WTC11 (cell line): ENCODE data around the gene ACTN1. TPM values are rescaled to one million over a fixed set of nuclear protein-coding genes. Genes with fewer than 3 reads are reported as not detected.

ENCODE experiments used
- ATAC-seq: fragments of 200-7000 bp; cut with Tn5 transposase; 2 replicates; pipeline ENCODE4 v1.10.0; 2021; ENCODE audit warnings: mild to moderate bottlenecking, moderate library complexity
- CTCF ChIA-PET: fragments of 300-600 bp; sonication (Branson Sonifier 250); formaldehyde crosslinking; loops from one replicate; lab custom pipeline; 2021; ENCODE audit warnings: antibody characterized with exemption; lab: Charles Lee
- POLR2A ChIA-PET: fragments of 350-600 bp; sonication (Branson Sonifier 250); formaldehyde crosslinking; loops from one replicate; lab custom pipeline; 2021; ENCODE audit warnings: antibody characterized with exemption; lab: Charles Lee
- DNase-seq: peaks from one replicate; pipeline ENCODE4 v3.0.0; 2021; ENCODE audit warnings: low spot score
- H3K27ac Mint-ChIP-seq: 2 replicates; pipeline ENCODE4 v1.8.0; 2021; ENCODE audit warnings: mixed read lengths
- H3K27me3 Mint-ChIP-seq: 2 replicates; pipeline ENCODE4 v1.8.0; 2021; ENCODE audit warnings: low read depth, mild to moderate bottlenecking, moderate library complexity, mixed read lengths
- H3K36me3 Mint-ChIP-seq: 2 replicates; pipeline ENCODE4 v1.8.0; 2021; ENCODE audit warnings: mixed read lengths
- H3K4me1 Mint-ChIP-seq: 2 replicates; pipeline ENCODE4 v1.8.0; 2022; ENCODE audit warnings: mixed read lengths
- H3K4me3 Mint-ChIP-seq: 2 replicates; pipeline ENCODE4 v1.8.0; 2021; ENCODE audit warnings: mild to moderate bottlenecking, moderate library complexity, mixed read lengths
- H3K9me3 Mint-ChIP-seq: 2 replicates; pipeline ENCODE4 v1.8.0; 2021; ENCODE audit warnings: mixed read lengths
- ATF1 ChIP-seq: sonication (generic); formaldehyde crosslinking; IDR thresholded peaks from 2 replicates; pipeline ENCODE4 v1.8.1; 2023; ENCODE audit warnings: mild to moderate bottlenecking, moderate library complexity, missing genetic modification reagents
- CBFB ChIP-seq: sonication (generic); formaldehyde crosslinking; IDR thresholded peaks from 2 replicates; pipeline ENCODE4 v1.8.1; 2022; ENCODE audit warnings: mild to moderate bottlenecking, low read depth, missing genetic modification reagents
- E2F1 ChIP-seq: sonication (generic); formaldehyde crosslinking; IDR thresholded peaks from 2 replicates; pipeline ENCODE4 v1.8.0; 2022; ENCODE audit warnings: mild to moderate bottlenecking, missing genetic modification reagents
- E2F4 ChIP-seq: sonication (generic); formaldehyde crosslinking; IDR thresholded peaks from 2 replicates; pipeline ENCODE4 v1.8.1; 2022; ENCODE audit warnings: low read depth, mild to moderate bottlenecking, moderate library complexity, missing genetic modification reagents, borderline replicate concordance
- ELF4 ChIP-seq: sonication (generic); formaldehyde crosslinking; IDR thresholded peaks from 2 replicates; pipeline ENCODE4 v1.8.1; 2022; ENCODE audit warnings: low read depth, mild to moderate bottlenecking, moderate library complexity, missing genetic modification reagents
- FOXJ3 ChIP-seq: sonication (generic); formaldehyde crosslinking; IDR thresholded peaks from 2 replicates; pipeline ENCODE4 v1.9.0; 2021; ENCODE audit warnings: missing genetic modification reagents, mild to moderate bottlenecking, borderline replicate concordance
- GRHL2 ChIP-seq: fragments of 250-450 bp; sonication (Bioruptor Pico); IDR thresholded peaks from 2 replicates; pipeline ENCODE4 v1.8.0; 2022; ENCODE audit warnings: mild to moderate bottlenecking, moderate library complexity; ENCODE audit not compliant: insufficient replicate concordance, severe bottlenecking
- GTF2I ChIP-seq: fragments of 250-450 bp; sonication (Bioruptor Pico); conservative IDR thresholded peaks from 2 replicates; pipeline ENCODE4 v1.4.0; 2021; ENCODE audit warnings: mild to moderate bottlenecking
- IRF2 ChIP-seq: sonication (generic); formaldehyde crosslinking; IDR thresholded peaks from 2 replicates; pipeline ENCODE4 v1.8.0; 2022; ENCODE audit warnings: low read depth, missing genetic modification reagents, borderline replicate concordance
- NFATC4 ChIP-seq: fragments of 250-450 bp; sonication (Bioruptor Pico); IDR thresholded peaks from 2 replicates; pipeline ENCODE4 v1.9.0; 2021; ENCODE audit warnings: mild to moderate bottlenecking
- TCF7 ChIP-seq: sonication (generic); formaldehyde crosslinking; IDR thresholded peaks from 2 replicates; pipeline ENCODE4 v1.8.0; 2022; ENCODE audit warnings: mild to moderate bottlenecking, low read depth, missing genetic modification reagents, moderate library complexity
- ZNF138 ChIP-seq: sonication (generic); formaldehyde crosslinking; conservative IDR thresholded peaks from 2 replicates; pipeline ENCODE4 v1.8.1; 2022; ENCODE audit warnings: mild to moderate bottlenecking, moderate library complexity, missing genetic modification reagents
- ZNF263 ChIP-seq: sonication (generic); formaldehyde crosslinking; IDR thresholded peaks from 2 replicates; pipeline ENCODE4 v1.8.1; 2022; ENCODE audit warnings: low read depth, mild to moderate bottlenecking, moderate library complexity, missing genetic modification reagents
- ZNF416 ChIP-seq: fragments of 250-450 bp; sonication (Bioruptor Pico); IDR thresholded peaks from 2 replicates; pipeline ENCODE4 v1.9.0; 2021; ENCODE audit warnings: mild to moderate bottlenecking, inconsistent platforms
- ZNF512 ChIP-seq: sonication (generic); formaldehyde crosslinking; IDR thresholded peaks from 2 replicates; pipeline ENCODE4 v1.8.1; 2022; ENCODE audit warnings: missing genetic modification reagents, borderline replicate concordance
- total RNA-seq: library from RNA; stranded (reverse); gene quantifications from 3 replicates; pipeline ENCODE4 v1.2.3, GENCODE V29; 2021
- TF ChIP-seq, protein P1 (sequence below): fragments of 250-450 bp; sonication (Bioruptor Pico); conservative IDR thresholded peaks from 2 replicates; pipeline ENCODE4 v1.9.0; 2021; ENCODE audit warnings: mild to moderate bottlenecking
- TF ChIP-seq, protein P2 (sequence below): sonication (generic); formaldehyde crosslinking; conservative IDR thresholded peaks from 2 replicates; pipeline ENCODE4 v1.8.1; 2022; ENCODE audit warnings: mild to moderate bottlenecking, missing genetic modification reagents
- TF ChIP-seq, protein P3 (sequence below): sonication (generic); formaldehyde crosslinking; IDR thresholded peaks from 2 replicates; pipeline ENCODE4 v1.8.0; 2023; ENCODE audit warnings: mild to moderate bottlenecking, missing genetic modification reagents
- TF ChIP-seq, protein P4 (sequence below): sonication (generic); formaldehyde crosslinking; IDR thresholded peaks from 2 replicates; pipeline ENCODE4 v1.8.0; 2022; ENCODE audit warnings: missing genetic modification reagents
- TF ChIP-seq, protein P5 (sequence below): fragments of 250-450 bp; sonication (Bioruptor Pico); IDR thresholded peaks from 2 replicates; pipeline ENCODE4 v2.1.2; 2022; ENCODE audit warnings: mild to moderate bottlenecking, moderate library complexity

The ACTN1 gene
- total RNA-seq, 1 experiment from 2014 or later: 196 TPM

GRCh38 chr14:68965261-68965761 lies 13.8 kb downstream of the ACTN1 start:
- H3K4me1 Mint-ChIP-seq: peaks cover 80% of the 10 kb centered on the region
- no peak overlapping the region for H3K4me3 Mint-ChIP-seq
- ATAC-seq (no peak), DNase-seq (no peak)
- H3K36me3 Mint-ChIP-seq: no peaks in the 10 kb centered on the region
- H3K27ac Mint-ChIP-seq: peak overlapping the region; percentile 6; the same call in 1 of the 2 replicates
- H3K9me3 Mint-ChIP-seq: no peaks in the 10 kb centered on the region
- H3K27me3 Mint-ChIP-seq: no peaks in the 10 kb centered on the region
- CTCF ChIA-PET: interaction anchor here (1.8 to 2.4 kb wide), 2 partner anchors 23 to 142 kb away, joined by 4 to 6 read pairs; no protein-coding TSS in a partner anchor
- POLR2A ChIA-PET: interaction anchor here (0.7 kb wide), 1 partner anchor 30 kb away, joined by 4 read pairs; no protein-coding TSS in a partner anchor
- no peak for TF ChIP-seq TCF7
- no peak for TF ChIP-seq CBFB
- no peak for TF ChIP-seq ZNF263 (CRISPR knock-in tag)
- TF ChIP-seq ELF4 (CRISPR knock-in tag): no peak
- no peak for TF ChIP-seq FOXJ3 (CRISPR knock-in tag)
- TF ChIP-seq IRF2 (CRISPR knock-in tag): no peak
- TF ChIP-seq E2F1 (CRISPR knock-in tag): no peak
- TF ChIP-seq, protein P1, sequence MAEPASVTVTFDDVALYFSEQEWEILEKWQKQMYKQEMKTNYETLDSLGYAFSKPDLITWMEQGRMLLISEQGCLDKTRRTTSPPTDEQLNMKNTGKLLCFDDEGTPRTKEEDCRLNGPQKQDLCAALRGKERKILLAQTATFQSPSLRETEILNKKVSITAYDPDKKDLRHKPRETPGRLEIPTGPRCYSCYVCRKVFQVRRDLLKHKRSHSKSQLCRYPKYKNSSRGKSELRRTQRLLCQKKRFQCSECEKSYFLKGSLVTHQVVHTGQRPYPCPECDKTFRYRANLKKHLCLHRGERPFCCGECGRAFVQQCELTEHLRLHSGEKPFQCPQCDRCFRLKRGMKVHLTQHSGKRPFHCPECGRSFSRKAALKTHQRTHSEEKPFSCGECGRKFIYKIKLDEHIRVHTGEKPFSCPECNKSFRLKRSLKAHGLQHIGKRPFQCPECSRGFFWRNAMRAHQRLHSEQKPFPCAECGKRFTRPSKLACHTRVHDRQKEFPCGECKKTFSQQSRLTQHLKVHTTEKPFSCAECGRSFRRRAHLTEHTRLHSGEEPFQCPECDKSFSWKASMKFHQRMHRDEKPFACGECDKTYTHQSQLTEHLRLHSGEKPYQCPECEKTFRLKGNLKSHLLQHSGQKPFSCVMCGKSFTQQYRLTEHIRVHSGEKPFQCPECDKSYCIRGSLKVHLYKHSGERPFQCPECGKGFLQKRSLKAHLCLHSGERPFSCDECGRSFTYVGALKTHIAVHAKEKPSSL: no peak
- no peak for TF ChIP-seq E2F4
- TF ChIP-seq, protein P2, sequence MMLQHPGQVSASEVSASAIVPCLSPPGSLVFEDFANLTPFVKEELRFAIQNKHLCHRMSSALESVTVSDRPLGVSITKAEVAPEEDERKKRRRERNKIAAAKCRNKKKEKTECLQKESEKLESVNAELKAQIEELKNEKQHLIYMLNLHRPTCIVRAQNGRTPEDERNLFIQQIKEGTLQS (CRISPR knock-in tag): no peak
- TF ChIP-seq, protein P3, sequence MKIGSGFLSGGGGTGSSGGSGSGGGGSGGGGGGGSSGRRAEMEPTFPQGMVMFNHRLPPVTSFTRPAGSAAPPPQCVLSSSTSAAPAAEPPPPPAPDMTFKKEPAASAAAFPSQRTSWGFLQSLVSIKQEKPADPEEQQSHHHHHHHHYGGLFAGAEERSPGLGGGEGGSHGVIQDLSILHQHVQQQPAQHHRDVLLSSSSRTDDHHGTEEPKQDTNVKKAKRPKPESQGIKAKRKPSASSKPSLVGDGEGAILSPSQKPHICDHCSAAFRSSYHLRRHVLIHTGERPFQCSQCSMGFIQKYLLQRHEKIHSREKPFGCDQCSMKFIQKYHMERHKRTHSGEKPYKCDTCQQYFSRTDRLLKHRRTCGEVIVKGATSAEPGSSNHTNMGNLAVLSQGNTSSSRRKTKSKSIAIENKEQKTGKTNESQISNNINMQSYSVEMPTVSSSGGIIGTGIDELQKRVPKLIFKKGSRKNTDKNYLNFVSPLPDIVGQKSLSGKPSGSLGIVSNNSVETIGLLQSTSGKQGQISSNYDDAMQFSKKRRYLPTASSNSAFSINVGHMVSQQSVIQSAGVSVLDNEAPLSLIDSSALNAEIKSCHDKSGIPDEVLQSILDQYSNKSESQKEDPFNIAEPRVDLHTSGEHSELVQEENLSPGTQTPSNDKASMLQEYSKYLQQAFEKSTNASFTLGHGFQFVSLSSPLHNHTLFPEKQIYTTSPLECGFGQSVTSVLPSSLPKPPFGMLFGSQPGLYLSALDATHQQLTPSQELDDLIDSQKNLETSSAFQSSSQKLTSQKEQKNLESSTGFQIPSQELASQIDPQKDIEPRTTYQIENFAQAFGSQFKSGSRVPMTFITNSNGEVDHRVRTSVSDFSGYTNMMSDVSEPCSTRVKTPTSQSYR: no peak
- no peak for TF ChIP-seq ZNF416 (CRISPR knock-in tag)
- no peak for TF ChIP-seq ZNF138 (CRISPR knock-in tag)
- TF ChIP-seq, protein P4, sequence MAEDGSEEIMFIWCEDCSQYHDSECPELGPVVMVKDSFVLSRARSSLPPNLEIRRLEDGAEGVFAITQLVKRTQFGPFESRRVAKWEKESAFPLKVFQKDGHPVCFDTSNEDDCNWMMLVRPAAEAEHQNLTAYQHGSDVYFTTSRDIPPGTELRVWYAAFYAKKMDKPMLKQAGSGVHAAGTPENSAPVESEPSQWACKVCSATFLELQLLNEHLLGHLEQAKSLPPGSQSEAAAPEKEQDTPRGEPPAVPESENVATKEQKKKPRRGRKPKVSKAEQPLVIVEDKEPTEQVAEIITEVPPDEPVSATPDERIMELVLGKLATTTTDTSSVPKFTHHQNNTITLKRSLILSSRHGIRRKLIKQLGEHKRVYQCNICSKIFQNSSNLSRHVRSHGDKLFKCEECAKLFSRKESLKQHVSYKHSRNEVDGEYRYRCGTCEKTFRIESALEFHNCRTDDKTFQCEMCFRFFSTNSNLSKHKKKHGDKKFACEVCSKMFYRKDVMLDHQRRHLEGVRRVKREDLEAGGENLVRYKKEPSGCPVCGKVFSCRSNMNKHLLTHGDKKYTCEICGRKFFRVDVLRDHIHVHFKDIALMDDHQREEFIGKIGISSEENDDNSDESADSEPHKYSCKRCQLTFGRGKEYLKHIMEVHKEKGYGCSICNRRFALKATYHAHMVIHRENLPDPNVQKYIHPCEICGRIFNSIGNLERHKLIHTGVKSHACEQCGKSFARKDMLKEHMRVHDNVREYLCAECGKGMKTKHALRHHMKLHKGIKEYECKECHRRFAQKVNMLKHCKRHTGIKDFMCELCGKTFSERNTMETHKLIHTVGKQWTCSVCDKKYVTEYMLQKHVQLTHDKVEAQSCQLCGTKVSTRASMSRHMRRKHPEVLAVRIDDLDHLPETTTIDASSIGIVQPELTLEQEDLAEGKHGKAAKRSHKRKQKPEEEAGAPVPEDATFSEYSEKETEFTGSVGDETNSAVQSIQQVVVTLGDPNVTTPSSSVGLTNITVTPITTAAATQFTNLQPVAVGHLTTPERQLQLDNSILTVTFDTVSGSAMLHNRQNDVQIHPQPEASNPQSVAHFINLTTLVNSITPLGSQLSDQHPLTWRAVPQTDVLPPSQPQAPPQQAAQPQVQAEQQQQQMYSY (CRISPR knock-in tag): no peak
- TF ChIP-seq GTF2I (CRISPR knock-in tag): no peak
- TF ChIP-seq ATF1 (CRISPR knock-in tag): no peak
- no peak for TF ChIP-seq NFATC4 (CRISPR knock-in tag)
- TF ChIP-seq GRHL2 (CRISPR knock-in tag): no peak
- TF ChIP-seq, protein P5, sequence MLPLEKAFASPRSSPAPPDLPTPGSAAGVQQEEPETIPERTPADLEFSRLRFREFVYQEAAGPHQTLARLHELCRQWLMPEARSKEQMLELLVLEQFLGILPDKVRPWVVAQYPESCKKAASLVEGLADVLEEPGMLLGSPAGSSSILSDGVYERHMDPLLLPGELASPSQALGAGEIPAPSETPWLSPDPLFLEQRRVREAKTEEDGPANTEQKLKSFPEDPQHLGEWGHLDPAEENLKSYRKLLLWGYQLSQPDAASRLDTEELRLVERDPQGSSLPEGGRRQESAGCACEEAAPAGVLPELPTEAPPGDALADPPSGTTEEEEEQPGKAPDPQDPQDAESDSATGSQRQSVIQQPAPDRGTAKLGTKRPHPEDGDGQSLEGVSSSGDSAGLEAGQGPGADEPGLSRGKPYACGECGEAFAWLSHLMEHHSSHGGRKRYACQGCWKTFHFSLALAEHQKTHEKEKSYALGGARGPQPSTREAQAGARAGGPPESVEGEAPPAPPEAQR: no peak
- TF ChIP-seq ZNF512 (CRISPR knock-in tag): no peak
